ENCODE results near the gene HLA-DQB2. TPM values are rescaled to one million over a fixed set of nuclear protein-coding genes. Genes with fewer than 3 reads are reported as not detected.

HLA-DQB2 gene
- total RNA-seq, 1 donor from 2014 or later = not detected

- peak in 1 of 2 donors; percentile 4 for DNase-seq (ENCODE audit: low read depth in 2 of 2)
These were observed 17.7 kb downstream of the HLA-DQB2 start for GRCh38 chr6:32745649-32746048.

- DNase-seq (ENCODE audit: low read depth in 2 of 2) = peak in 1 of 2 donors; percentile 53
These were observed 18.6 kb downstream of the HLA-DQB2 start for GRCh38 chr6:32744776-32745175.

- no peak for DNase-seq (ENCODE audit: low read depth in 2 of 2)
These were observed 21.0 kb downstream of the HLA-DQB2 start for GRCh38 chr6:32742374-32742773.

- DNase-seq (ENCODE audit: low read depth in 2 of 2) = no peak
These were observed 22.0 kb downstream of the HLA-DQB2 start, which contains the start of gene HLA-DQA2 for GRCh38 chr6:32741031-32741960. HLA-DQA2 (plus strand) TSS chr6:32741391; CDS start chr6:32741444, 53 bp downstream.

- DNase-seq (ENCODE audit: low read depth in 2 of 2) = no peak
These were observed 25.2 kb downstream of the HLA-DQB2 start for GRCh38 chr6:32738126-32738525.

GRCh38 chr6:32718879-32719278, 44.5 kb downstream of the HLA-DQB2 start:
- no peak for DNase-seq (ENCODE audit: low read depth in 2 of 2)

- no peak for DNase-seq (ENCODE audit: low read depth in 2 of 2)
These were observed 46.9 kb downstream of the HLA-DQB2 start for GRCh38 chr6:32716396-32716795.

GRCh38 chr6:32713241-32713640, 50.1 kb downstream of the HLA-DQB2 start:
- no peak for DNase-seq (ENCODE audit: low read depth in 2 of 2)

GRCh38 chr6:32709625-32710024, 53.7 kb downstream of the HLA-DQB2 start:
- no peak for DNase-seq (ENCODE audit: low read depth in 2 of 2)

Other genes starting within 250 kb of the HLA-DQB2 start
- under 0.01 and 0.40 TPM in 2 replicates for gene HLA-DRB5, start 233.2 kb downstream of the HLA-DQB2 start, total RNA-seq
- 0.40 and 1.5 TPM in 2 replicates for gene HLA-DRB1, start 173.7 kb downstream of the HLA-DQB2 start, total RNA-seq
- not detected in 2 replicates for gene HLA-DQA1, start 126.1 kb downstream of the HLA-DQB2 start, total RNA-seq
- 0.20 TPM in 1 of 2 replicates, not detected in the other for gene HLA-DQB1, start 96.9 kb downstream of the HLA-DQB2 start, total RNA-seq
- gene HLA-DQA2, start 22.1 kb downstream of the HLA-DQB2 start, total RNA-seq = not detected in 2 replicates
- 0.22 TPM in 1 of 2 replicates, not detected in the other for gene HLA-DOB, start 53.5 kb upstream of the HLA-DQB2 start, total RNA-seq
- gene TAP2, start 75.2 kb upstream of the HLA-DQB2 start, total RNA-seq = 15.0 and 30.4 TPM in 2 replicates
- gene PSMB8, start 80.5 kb upstream of the HLA-DQB2 start, total RNA-seq = 42.1 and 57.8 TPM in 2 replicates
- gene TAP1, start 90.2 kb upstream of the HLA-DQB2 start, total RNA-seq = 22.4 and 31.7 TPM in 2 replicates
- 20.5 and 24.8 TPM in 2 replicates for gene PSMB9, start 90.7 kb upstream of the HLA-DQB2 start, total RNA-seq
- under 0.01 TPM in 1 of 2 replicates, not detected in the other for gene HLA-DMB, start 177.5 kb upstream of the HLA-DQB2 start, total RNA-seq
- 0.20 and 0.44 TPM in 2 replicates for gene HLA-DMA, start 189.6 kb upstream of the HLA-DQB2 start, total RNA-seq
- 34.0 and 49.8 TPM in 2 replicates for gene BRD2, start 205.1 kb upstream of the HLA-DQB2 start, total RNA-seq
- not detected in 2 replicates for gene HLA-DOA, start 246.1 kb upstream of the HLA-DQB2 start, total RNA-seq

All from lung microvascular endothelial cell (primary cell).